ENCODE data around the gene CMKLR1. TPM values are rescaled to one million over a fixed set of nuclear protein-coding genes. Genes with fewer than 3 reads are reported as not detected.

CMKLR1 gene
- total RNA-seq, 1 experiment from 2014 or later: 0.66 TPM

- Mint-ChIP-seq H3K9me3 (peaks cover 0 to under 1% of the 10 kb centered on the region in 2 experiments; a peak in 1 of 5 replicates), H3K4me1 (peaks cover 30 to 32% of the 10 kb centered on the region in 2 experiments), H3K4me3 (no peak overlapping the region), H3K27me3 (ENCODE audit: low read depth) (no peaks in the 10 kb centered on the region; the same call in none of the 2 replicates), H3K27ac (no peak overlapping the region), H3K36me3 (ENCODE audit: insufficient read depth in 1 of 3, low read depth in 3 of 3) (no peaks in the 10 kb centered on the region)
- Histone ChIP-seq H3K79me2 (ENCODE audit: insufficient read depth, low read length) (no peaks in the 10 kb centered on the region), H3K14ac (ENCODE audit: insufficient read depth, low read length) (no peak overlapping the region), H4K5ac (ENCODE audit: insufficient read length, low read depth, low read length) (no peak overlapping the region), H4K8ac (replicated peaks; ENCODE audit: insufficient read length, low read depth, low read length) (no peak overlapping the region), H3K4me1 (ENCODE audit: insufficient read depth, low read length) (no peaks in the 10 kb centered on the region), H2BK20ac (ENCODE audit: low read depth, low read length, poor library complexity, severe bottlenecking) (no peak overlapping the region), H3K18ac (ENCODE audit: insufficient read length, low read depth, low read length) (no peak overlapping the region), H3K27ac (ENCODE audit: insufficient read length, low read depth, low read length) (no peak overlapping the region), H2BK12ac (ENCODE audit: insufficient read length, low read depth, low read length) (no peak overlapping the region), H4K91ac (ENCODE audit: insufficient read length, low read depth, low read length) (no peak overlapping the region), H3K4ac (ENCODE audit: low read depth, low read length) (no peak overlapping the region), H2BK5ac (ENCODE audit: insufficient read length, low read length) (no peak overlapping the region), H3K79me1 (ENCODE audit: insufficient read depth, low read depth, low read length, poor library complexity, severe bottlenecking) (no peaks in the 10 kb centered on the region), H3K23me2 (ENCODE audit: insufficient read length, low read depth, low read length, poor library complexity, severe bottlenecking) (no peaks in the 10 kb centered on the region), H2BK120ac (ENCODE audit: low read depth, low read length, poor library complexity, severe bottlenecking) (no peak overlapping the region), H3K4me2 (ENCODE audit: insufficient read depth, insufficient read length, low read length) (no peak overlapping the region), H3K56ac (ENCODE audit: insufficient read length, low read depth, low read length) (no peak overlapping the region), H2AFZ (ENCODE audit: low read length) (no peak overlapping the region), H3K27me3 (ENCODE audit: insufficient read depth, low read length) (no peaks in the 10 kb centered on the region), H3K23ac (ENCODE audit: insufficient read length, low read depth, low read length) (no peak overlapping the region), H2BK15ac (ENCODE audit: low read depth, low read length) (no peak overlapping the region), H3T11ph (ENCODE audit: low read length) (no peak overlapping the region), H3K9me3 (ENCODE audit: control insufficient read depth, low read depth, low read length) (no peaks in the 10 kb centered on the region), H3K9ac (ENCODE audit: extremely low read depth, insufficient read length, low read length) (no peak overlapping the region), H4K20me1 (ENCODE audit: control insufficient read depth, insufficient read depth, insufficient read length) (peaks cover 3% of the 10 kb centered on the region), H2AK5ac (ENCODE audit: insufficient read length, low read length) (no peak overlapping the region)
- DNase-seq: no peak
- no peak for TF ChIP-seq CTCF (conservative IDR thresholded peaks at IDR 0.05)
- no CpG with 5 or more reads among the region's 3 CpGs for WGBS (ENCODE audit: extremely low coverage, insufficient read length, low lambda C conversion rate)
Measured at GRCh38 chr12:108282676-108283075, 56.4 kb downstream of the CMKLR1 start.

Data from H9 (cell line).